ENCODE data around the gene PNKD.

DNA sequence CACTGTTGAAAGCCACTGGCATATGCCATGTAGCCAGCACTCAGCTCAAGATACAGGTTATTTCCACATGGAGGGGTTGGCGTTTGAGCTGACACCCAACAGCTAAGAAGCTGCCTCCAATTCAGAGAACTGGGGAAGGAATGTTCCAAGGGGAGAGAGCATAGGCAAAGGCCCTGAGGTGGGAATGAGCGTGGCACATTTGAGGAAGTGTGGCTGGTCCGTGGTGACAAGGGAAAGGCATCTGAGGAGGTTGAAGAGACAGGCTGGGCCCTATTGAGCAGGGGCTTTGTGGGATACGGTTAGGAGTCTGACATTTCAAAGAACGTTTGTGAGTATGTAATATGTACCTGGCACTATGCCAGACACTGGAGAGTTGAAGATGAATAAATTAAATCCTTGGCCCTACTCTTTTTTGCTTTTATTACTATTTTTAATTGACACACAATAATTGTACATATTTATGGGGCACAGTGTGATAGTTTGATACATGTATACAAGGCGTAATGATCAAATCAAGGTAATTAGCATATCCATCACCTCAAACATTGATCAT lies 49.6 kb downstream of the PNKD start:
- TF ChIP-seq, protein P1, sequence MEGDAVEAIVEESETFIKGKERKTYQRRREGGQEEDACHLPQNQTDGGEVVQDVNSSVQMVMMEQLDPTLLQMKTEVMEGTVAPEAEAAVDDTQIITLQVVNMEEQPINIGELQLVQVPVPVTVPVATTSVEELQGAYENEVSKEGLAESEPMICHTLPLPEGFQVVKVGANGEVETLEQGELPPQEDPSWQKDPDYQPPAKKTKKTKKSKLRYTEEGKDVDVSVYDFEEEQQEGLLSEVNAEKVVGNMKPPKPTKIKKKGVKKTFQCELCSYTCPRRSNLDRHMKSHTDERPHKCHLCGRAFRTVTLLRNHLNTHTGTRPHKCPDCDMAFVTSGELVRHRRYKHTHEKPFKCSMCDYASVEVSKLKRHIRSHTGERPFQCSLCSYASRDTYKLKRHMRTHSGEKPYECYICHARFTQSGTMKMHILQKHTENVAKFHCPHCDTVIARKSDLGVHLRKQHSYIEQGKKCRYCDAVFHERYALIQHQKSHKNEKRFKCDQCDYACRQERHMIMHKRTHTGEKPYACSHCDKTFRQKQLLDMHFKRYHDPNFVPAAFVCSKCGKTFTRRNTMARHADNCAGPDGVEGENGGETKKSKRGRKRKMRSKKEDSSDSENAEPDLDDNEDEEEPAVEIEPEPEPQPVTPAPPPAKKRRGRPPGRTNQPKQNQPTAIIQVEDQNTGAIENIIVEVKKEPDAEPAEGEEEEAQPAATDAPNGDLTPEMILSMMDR (IDR thresholded peaks at IDR 0.05; ENCODE audit: low read depth, low read length, poor library complexity, severe bottlenecking) = no peak
- no peak for TF ChIP-seq EZH2phosphoT487 (IDR thresholded peaks at IDR 0.05; ENCODE audit: borderline replicate concordance, low read length)
